ENCODE results near the gene SLC9A8. TPM values are rescaled to one million over a fixed set of nuclear protein-coding genes. Genes with fewer than 3 reads are reported as not detected.

The SLC9A8 gene
- total RNA-seq, 4 donors from 2014 or later, result 4.8 to 8.1 (median 7.0) TPM

DNA sequence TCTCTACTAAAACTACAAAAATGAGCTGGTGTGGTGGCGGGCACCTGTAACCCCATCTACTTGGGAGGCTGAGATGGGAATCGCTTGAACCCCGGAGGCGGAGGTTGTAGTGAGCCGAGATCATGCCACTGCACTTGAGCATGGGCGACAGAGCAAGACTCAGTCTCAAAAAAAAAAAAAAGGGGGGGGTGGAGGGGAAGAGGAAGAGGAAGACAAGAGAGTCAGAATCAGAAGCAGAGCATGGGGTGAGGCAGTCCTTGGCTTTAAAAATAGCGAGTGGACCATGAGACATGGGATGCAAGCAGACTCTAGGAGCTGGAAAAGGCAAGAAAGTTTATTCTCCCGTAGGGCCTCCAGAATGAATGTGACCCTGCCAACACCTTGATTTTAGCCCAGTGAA is 3.9 kb upstream of the SLC9A8 start:
- TF ChIP-seq CTCF (IDR thresholded peaks at IDR 0.05) (no peak), POLR2A (IDR thresholded peaks at IDR 0.05) (no peak)
- H3K4me3 ChIP-seq (ENCODE audit: low read depth, poor library complexity, severe bottlenecking), result no peak overlapping the region
- DNase-seq (ENCODE audit: low spot score in 2 of 2), result peak in 1 of 2 donors; percentile 39
- intact Hi-C loops (cut with DNase I; ENCODE audit: low total_unique reads), result no loop called here
- 88 to 95% methylated on average over 8 of the region's 8 CpGs for WGBS, 2 donors

GRCh38 chr20:49809803-49810359 is 2.7 kb upstream of the SLC9A8 start:
- 93 to 96% methylated on average over 5 of the region's 5 CpGs for WGBS, 2 donors
- intact Hi-C loops (cut with DNase I; ENCODE audit: low total_unique reads), result no loop called here
- DNase-seq (ENCODE audit: low spot score in 2 of 2), result peak in 1 of 2 donors; percentile 9
- no peak overlapping the region for H3K4me3 ChIP-seq (ENCODE audit: low read depth, poor library complexity, severe bottlenecking)
- TF ChIP-seq POLR2A (IDR thresholded peaks at IDR 0.05) (no peak), CTCF (IDR thresholded peaks at IDR 0.05) (no peak)

- intact Hi-C loops (cut with DNase I; ENCODE audit: low total_unique reads), result no loop called here
- peak in 1 of 2 donors; percentile 40 for DNase-seq (ENCODE audit: low spot score in 2 of 2)
Observed at GRCh38 chr20:49810491-49811190, 2.0 kb upstream of the SLC9A8 start.

DNA sequence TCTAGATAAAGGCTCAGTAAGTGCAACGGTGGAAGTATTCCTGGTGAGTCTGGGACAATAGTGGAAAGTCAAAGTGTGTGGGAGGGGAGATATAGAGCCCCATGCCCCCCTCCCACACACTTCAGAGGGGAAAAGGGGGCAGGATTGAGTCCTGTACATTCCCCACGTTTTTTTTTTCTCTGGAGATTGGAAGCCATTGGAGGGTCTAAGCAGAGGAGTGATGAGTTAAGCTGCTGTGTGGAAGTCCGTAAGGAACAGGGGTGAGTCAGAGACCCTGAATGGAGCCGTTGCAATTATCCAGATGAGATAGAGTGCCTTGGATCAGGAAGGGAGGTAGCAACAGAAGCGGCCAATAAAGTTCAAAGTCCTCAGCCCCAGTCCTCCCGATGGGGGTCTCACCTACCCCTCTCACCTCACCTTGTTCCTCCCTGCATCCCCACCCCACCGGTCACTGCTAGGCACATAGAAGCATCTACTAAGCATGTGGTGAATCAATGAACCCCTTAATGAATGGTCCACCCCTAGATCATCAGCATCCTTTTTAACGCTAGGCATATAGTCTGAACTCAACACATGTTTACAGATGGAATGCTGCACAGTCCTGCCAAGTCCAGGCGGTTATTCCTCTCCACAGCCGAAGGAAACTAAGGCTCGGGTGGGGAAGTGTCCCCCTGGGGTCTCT is 662 bp upstream of the SLC9A8 start:
- no peak for TF ChIP-seq POLR2A (IDR thresholded peaks at IDR 0.05)
- WGBS, 2 donors, result 29 to 30% methylated on average over 11 of the region's 11 CpGs
- peak overlapping the region; percentile 40 for H3K4me3 ChIP-seq (ENCODE audit: low read depth, poor library complexity, severe bottlenecking)
- intact Hi-C loops (cut with DNase I; ENCODE audit: low total_unique reads), result no loop called here
- no peak for DNase-seq (ENCODE audit: low spot score in 2 of 2)

More at GRCh38 chr20:49810491-49811190, 2.0 kb upstream of the SLC9A8 start:
- no peak for TF ChIP-seq CTCF (IDR thresholded peaks at IDR 0.05)
- TF ChIP-seq POLR2A (IDR thresholded peaks at IDR 0.05), result no peak
- WGBS, 2 donors, result 85 to 89% methylated on average over 6 of the region's 6 CpGs
- no peak overlapping the region for H3K4me3 ChIP-seq (ENCODE audit: low read depth, poor library complexity, severe bottlenecking)

GRCh38 chr20:49813305-49813974 is 812 bp downstream of the SLC9A8 start:
- TF ChIP-seq CTCF (IDR thresholded peaks at IDR 0.05) (no peak), POLR2A (IDR thresholded peaks at IDR 0.05) (no peak)
- peak in 1 of 2 donors; percentile 26 for DNase-seq (ENCODE audit: low spot score in 2 of 2)
- WGBS, 2 donors, result 12 to 18% methylated on average over 11 of the region's 11 CpGs
- H3K4me3 ChIP-seq (ENCODE audit: low read depth, poor library complexity, severe bottlenecking), result peak overlapping the region; percentile 40
- intact Hi-C loops (cut with DNase I; ENCODE audit: low total_unique reads), result no loop called here
